HS-27A (cell line): ENCODE data around the gene GALNTL6.
A peak's percentile ranks its signal among the peaks of the same experiment; 100 is the strongest.

ENCODE experiments used
- DNase-seq: peaks from one replicate; pipeline ENCODE4 v3.0.0-alpha.2; 2012; ENCODE audit warnings: low read depth, missing footprints

Gene GALNTL6

DNA sequence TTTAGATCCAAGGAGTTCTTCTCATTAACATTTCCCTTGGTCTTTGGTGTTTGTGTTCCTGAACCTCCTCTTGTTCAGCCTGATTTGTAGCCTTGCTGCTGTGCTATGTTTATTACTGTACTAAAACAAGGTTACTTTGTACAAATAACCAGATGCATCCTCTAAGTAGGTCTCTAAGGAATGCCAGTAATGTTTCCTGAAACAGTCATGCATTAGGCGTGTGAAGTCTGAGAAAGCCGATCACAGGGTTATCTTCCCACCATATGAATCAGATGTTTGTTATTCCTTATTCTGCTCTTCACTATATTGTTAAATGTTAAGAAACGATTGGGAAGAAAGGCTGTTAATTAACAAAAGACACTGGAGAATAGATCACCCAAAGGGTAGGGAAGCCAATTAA lies 66.9 kb downstream of the GALNTL6 start:
- peak; percentile 63 for DNase-seq

- DNase-seq: no peak
These were observed 76.5 kb downstream of the GALNTL6 start for GRCh38 chr4:171889681-171890080.

DNA sequence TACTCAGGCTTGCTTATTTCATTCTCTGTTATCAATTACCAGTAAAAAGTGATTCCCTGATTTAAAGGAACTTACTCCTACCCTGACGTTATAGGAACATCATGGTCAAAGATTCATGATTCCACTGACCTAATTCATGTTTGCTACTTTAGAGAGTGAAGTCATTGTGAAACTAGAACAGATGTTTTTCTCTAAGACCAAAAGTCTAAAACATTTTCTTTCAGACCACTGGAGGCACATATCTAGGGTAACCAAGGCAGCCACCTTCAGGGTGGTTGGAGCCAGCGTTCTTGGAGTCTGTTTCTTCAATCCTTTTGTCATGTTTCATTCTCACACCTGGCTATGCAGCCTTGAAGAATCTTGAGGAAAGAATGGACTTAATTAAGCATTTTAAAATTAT lies 77.8 kb downstream of the GALNTL6 start:
- no peak for DNase-seq

- DNase-seq: no peak
These were observed 83.2 kb downstream of the GALNTL6 start for GRCh38 chr4:171896426-171896825.

DNA sequence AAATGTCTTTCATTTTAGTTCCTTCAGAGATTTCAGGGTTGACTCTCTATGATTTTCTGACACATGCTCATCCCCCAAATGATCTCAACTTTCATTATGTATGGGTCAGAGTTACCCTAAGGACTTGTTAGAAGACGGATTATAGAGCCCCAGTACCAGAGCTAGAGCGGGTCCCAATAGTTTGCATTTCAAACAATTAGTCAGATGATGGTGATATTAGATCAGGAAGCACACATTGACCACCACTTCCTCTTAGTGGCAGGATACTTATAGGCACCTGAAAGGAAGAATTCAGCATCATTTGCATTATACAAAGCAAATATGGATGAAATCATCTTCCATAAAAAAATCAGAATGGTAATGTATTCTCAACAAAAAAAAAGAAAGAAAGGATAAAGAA lies 106.1 kb downstream of the GALNTL6 start:
- DNase-seq: no peak

GRCh38 chr4:171920901-171921300 lies 107.7 kb downstream of the GALNTL6 start:
- no peak for DNase-seq

DNA sequence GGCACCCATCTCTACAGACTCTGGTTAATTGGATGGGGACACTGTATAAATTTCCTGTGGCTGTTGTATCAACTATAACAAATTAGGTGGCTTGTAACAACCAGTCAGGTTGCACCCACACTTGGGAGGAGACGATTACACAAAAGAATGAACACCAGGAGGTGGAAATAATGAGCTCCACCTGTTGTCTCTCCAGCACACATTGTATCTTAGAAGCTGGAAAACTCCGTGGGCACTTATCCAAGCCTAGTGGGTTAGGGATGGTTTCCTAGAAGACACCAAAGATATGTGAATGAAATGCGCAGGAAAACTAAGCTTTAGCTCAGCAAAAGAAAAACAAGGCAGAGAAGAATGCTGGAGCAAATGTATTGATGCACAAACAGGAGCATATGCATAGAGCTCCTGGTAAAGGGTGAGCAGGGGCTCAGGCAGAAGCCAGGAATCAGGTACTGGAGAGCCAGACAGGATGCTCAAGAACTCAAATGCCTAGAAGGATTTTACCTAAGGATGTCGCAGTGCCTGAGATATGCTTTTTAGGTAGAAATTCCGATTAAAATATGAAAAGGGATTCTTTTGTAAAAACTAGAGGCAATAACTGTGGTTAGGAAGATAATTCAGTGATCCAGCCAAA lies 111.7 kb downstream of the GALNTL6 start:
- no peak for DNase-seq

DNA sequence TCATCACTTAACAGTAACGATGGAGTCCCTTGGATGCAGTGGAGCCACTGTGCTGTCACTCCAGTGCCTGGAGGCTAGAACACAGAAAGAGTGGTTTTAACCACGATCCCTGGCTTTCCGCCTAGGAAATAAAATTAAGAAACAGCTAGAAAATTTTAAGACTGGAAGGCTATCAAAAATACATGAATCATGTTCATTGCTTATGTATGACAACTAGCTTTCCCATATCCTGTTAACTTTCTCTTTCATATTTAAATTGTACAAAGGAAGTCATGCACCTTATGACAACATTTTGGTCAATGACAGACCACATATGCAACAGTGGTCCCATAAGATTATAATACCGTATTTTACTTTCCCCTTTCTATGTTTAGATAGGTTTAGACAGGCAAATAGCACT lies 115.1 kb downstream of the GALNTL6 start:
- no peak for DNase-seq

DNA sequence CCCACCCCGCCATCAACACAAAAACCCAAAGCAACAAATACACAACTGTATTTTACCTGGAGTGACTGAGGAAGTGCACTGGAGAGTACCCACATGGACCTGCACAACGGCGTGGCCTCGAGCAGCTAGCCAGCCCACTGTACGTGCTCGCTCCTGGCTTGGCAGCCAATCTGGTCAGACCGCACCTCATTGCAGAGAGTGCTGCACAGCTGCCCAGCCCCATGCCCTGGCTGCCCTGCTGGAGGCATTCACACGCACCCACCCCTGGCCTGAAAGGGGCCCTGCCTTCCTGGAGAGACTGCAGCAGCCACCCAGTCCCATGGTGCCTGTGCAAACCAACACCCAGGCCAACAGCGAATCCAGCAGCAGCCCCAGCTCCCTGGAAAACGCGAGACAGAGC lies 116.3 kb downstream of the GALNTL6 start:
- no peak for DNase-seq

GRCh38 chr4:171929907-171930306 lies 116.7 kb downstream of the GALNTL6 start:
- DNase-seq: no peak

GRCh38 chr4:171932238-171932637 lies 119.0 kb downstream of the GALNTL6 start:
- no peak for DNase-seq

- DNase-seq: no peak
These were observed 127.5 kb downstream of the GALNTL6 start for GRCh38 chr4:171940656-171941055.

DNA sequence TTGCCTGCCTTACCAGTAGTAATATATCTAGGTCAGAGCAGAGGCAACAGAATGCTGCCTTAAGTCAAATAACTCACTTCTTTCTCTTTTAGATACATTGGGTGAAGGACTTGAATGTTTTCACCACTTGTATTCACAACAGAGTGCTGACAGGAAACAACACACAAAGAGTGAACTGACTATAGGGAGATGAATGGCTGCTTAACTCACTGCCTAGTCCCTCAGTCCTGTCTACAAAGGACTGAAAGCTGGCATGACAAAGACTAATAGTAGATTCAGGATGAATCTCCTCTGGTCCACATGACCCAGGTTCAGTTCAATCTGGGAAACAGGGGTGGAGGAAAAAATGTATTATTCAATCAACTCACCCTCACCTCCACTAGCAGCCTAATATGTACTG lies 134.2 kb downstream of the GALNTL6 start:
- DNase-seq: no peak

DNA sequence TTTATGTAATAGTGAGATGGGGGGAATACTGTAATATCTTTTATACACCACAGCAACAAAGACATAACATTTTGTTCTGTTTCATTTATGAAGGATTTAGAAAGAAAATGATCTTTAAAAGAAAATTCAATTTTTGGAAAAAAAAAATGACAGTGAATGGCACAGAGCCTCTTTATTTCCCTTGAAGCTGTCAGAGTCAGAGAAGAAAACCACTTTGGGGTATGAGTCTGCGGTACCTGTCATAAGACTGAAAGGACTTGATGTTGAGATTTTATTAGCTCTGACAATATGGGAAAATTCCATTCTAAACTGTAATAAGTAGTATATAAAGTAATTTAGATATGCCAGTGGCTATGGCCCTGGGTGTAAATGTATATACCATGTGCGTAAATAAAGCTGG lies 134.8 kb downstream of the GALNTL6 start:
- DNase-seq: no peak

DNA sequence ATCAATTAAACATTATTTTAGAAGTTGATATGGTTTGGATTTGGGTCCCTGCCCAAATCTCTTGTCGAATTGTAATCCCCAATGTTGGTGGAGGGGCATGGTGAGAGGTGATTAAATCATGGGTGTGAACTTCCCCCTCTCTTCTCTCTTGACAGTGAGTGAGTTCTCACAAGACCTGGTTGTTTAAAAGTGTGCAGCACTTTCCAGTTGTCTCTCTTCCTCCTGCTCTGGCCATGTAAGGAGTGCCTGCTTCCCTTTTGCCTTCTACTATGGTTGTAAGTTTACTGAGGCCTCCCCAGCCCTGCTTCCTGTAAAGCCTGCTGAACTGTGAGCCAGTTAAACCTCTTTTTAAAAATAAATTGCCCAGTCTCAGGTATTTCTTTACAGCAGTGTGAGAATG lies 141.4 kb downstream of the GALNTL6 start:
- no peak for DNase-seq

GRCh38 chr4:171956678-171957077 lies 143.5 kb downstream of the GALNTL6 start:
- no peak for DNase-seq

DNA sequence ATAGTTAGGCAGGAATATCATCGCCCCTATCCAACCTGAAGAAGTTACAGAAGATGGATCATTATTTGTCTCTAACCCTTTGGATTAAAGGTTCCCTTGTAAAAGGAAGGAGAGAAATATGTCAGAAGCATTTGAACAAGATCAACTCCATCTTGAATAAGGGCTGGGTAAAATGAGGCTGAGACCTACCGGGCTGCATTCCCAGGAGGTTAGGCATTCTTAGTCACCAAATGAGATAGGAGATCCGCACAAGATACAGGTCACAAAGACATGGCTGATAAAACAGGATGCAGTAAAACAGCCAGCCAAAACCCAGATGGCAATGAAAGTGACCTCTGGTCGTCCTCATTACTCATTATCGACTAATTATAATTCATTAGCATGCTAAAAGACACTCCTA lies 148.9 kb downstream of the GALNTL6 start:
- no peak for DNase-seq

DNA sequence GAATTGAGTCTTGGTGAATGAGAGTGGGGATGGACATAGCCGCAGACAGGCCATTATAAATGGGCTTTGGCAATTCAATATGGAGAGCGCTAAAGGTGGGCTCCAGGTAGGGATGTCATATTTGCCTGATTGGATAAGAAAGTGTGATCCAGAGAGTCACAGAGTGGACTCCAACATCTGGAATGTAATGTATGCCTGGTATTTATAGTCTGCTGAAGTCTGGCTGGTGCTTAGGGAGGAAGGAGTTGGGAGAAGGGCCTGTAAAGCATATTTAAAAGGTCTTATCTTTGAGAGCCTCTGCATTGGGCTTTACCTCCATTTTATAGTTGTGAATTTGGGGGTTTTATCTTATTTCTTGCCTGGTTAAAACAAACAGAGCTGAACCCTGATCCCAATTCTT lies 153.2 kb downstream of the GALNTL6 start:
- no peak for DNase-seq

DNA sequence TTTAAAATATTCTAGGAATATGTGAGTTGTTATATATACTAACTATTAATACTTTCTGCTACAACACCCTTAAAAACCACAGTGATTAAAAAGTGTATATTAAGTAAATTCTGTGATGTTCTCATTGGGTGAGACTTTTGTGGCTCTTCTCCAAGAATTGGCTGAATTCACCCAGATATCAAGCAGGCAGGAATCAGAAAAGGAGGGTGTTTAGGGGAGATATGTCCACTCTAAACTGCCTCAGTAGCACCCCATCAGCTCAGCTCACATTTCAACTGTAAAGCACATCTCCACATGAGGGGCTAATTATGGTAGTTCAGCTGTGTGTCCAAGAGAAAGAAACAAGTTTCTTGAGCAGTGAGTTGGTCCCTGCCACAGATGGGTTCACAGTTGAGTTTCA lies 165.0 kb downstream of the GALNTL6 start:
- DNase-seq: no peak

DNA sequence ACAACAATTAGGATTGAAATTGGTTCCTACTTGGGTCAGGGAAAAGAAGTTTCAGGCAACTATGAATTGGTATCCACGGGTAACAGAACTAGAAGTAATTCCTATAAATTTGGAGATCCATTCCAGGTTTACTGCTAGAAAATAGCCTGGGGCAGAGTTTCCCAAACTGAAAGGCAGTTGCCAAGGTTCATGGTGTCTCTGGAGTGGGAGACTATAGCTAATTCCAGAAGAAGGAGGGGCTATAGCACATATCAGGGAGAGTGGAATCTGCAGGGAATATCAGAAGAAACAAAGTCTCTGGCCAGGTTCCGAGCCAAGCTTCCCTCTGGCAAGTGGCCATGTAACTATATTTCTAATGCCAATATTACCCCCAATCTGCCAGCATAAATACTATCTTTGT lies 166.3 kb downstream of the GALNTL6 start:
- DNase-seq: no peak

GRCh38 chr4:171981185-171981584 lies 168.0 kb downstream of the GALNTL6 start:
- DNase-seq: no peak

DNA sequence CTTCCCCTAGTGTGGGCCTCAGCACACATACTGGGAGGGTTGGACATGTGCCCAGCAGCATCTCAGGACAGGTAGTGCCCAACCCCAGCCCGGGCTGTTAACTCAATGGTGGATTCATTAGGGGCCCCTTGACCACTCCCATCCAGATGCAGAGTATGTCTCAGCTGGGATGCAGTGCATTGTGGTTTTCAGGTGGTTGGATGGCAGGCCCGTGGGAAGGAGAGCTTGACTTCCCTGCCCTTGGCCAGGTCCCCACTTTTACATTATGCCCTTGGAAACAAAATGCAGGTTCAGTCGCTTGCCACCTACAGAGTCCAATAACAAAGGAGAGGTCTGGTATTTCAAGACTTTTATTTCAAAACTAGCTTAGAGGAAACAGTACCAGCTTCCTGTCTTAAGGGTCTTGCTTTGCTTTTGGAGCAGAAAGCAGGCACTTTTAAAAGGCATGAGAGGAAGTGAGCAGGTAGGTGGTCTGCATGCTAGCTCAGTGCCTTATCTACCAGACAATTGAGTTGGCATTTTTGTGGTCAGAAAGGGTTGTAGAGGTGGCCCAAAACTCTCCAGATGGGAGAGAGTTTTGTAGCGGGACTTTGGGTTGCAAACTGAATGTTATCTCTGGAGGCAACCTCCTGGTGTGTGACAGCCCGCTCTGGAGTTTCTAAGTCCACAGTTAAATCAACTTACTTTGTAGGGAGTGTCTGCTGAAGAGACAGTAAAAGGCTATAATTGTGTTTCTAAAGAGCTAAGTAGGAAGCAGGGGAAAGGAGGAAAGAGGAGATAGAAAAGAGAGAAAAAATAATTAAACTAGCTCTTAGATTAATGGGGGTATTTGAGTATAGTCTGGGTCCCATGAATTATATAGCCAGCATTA lies 171.0 kb downstream of the GALNTL6 start:
- DNase-seq: no peak

GRCh38 chr4:171985129-171985528 lies 171.9 kb downstream of the GALNTL6 start:
- no peak for DNase-seq

DNA sequence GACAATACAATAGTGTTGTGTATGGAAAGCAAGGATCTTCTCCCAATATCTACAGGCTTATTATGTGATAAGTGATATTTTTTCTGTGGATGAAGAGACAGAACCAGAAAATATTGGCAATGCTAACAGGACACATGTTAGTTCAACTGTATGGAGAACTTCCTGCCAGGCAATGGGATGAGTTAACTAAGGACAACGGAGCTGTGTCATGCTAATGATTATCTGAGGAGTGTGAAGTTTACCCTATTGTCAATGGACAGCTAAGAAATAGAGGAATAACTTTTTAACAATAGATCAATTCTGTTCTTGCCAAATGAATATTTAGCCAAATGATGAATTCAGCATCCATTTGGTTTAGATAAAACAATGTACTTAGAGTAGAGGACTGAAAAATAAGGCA lies 180.0 kb downstream of the GALNTL6 start:
- DNase-seq: no peak
